ENCODE measurements around the gene LRRC27.

DNA sequence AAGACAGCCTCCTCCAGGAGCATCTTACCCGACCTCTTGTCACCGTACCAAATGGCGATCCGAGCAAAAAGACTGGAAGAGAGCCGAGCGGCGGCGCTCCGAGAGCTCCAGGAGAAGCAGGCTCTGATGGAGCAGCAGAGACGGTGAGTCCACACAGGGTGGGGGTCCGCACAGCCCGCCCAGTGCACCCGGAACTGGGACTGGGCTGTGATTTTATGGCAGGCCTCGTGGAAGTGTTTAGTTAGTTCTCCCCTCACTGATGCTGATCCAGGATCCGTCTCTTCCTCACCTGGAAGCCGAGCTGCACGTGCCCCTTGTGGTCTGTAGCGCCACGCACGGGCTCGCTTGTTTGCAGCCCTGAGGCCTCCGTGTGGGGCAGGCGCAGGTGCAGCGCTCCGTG is 19.6 kb downstream of the LRRC27 start:
- TF ChIP-seq EZH2 (IDR thresholded peaks at IDR 0.05; ENCODE audit: insufficient read depth, poor library complexity, severe bottlenecking) (no peak), EZH2phosphoT487 (IDR thresholded peaks at IDR 0.05; ENCODE audit: insufficient read depth, low read depth) (no peak)
